ENCODE data around the gene MFN2.

Gene MFN2

GRCh38 chr1:11960276-11960675 is 20.0 kb upstream of the MFN2 start:
- DNase-seq (ENCODE audit: low read depth in 4 of 4, low spot score in 1 of 4), result no peak

DNA sequence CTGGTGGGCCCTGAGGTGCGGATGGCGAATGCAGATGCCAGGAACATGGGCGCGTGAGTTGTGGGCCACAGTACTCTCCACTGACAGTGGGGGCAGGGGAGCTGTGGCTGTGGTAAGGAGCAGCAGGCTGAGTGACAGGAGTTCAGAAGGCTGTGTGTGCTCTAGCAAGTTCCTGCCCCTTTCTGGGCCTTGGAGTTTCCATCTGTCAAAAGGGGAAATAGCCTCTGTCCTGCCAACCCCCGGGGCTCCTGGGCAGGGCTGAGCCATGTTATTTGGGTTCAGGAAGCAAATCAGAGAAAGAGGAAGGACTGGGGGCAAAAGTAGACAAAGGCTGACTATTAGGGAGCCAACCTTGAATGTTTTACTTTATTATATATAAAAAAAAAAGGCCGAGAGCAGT is 19.5 kb upstream of the MFN2 start:
- DNase-seq (ENCODE audit: low read depth in 4 of 4, low spot score in 1 of 4), result no peak

DNA sequence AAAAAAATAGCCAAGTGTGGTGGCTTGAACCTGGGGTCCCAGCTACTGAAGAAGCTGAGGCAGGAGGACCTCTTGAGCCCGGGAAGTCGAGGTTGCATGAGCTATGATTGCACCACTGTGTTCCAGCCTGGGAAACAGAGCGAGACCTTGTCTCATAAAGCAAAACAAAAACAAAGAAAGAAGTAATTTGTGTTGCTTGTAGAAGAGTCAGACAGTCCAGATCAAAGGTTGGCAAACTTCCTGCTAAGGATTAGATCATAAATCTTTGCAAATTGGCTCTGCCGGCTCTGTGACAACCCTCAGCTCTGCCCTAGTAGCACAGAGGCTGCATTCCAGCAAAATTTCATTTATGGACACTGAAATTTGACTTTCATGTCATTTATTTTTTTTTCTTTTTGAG is 19.0 kb upstream of the MFN2 start:
- DNase-seq (ENCODE audit: low read depth in 4 of 4, low spot score in 1 of 4), result no peak

DNA sequence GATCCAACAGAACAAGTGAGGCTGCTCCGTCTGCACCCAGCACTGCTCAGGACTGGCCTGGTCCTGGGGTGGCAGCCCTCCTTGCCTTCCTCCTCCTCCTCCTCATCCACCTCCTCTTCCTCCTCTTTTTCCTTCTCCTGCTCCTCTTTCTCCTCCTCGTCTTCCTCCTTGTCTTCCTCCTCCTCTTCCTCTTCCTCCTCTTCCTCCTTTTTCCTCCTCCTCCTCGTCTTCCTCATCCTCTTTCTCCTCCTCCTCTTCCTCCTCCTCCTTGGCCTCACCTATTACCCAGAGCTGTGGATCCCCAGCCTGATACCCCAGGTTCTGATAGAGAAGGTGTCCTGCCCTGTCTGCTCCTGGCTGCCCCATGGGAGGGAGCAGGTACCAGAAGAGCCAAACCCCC is 16.6 kb upstream of the MFN2 start:
- no peak for DNase-seq (ENCODE audit: low read depth in 4 of 4, low spot score in 1 of 4)

DNA sequence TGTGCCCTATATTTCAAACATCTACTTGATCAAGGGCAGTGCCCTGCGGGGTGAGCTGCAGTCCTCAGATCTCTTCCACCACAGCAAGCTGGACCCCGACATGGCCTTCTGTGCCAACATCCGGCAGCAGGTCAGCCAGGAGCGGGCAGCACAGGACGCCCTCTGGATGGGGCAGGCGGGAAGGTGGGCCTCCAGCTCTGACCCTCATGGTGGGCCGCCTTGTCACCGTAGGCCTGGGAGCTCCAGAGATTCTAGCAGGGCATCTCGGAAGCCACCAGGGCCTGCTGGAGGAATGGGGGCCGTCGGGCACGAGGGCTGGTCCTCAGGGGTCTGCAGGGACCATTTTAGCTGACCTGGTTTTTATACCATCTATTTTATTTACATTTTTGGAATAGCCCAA is 15.6 kb upstream of the MFN2 start:
- no peak for DNase-seq (ENCODE audit: low read depth in 4 of 4, low spot score in 1 of 4)

DNA sequence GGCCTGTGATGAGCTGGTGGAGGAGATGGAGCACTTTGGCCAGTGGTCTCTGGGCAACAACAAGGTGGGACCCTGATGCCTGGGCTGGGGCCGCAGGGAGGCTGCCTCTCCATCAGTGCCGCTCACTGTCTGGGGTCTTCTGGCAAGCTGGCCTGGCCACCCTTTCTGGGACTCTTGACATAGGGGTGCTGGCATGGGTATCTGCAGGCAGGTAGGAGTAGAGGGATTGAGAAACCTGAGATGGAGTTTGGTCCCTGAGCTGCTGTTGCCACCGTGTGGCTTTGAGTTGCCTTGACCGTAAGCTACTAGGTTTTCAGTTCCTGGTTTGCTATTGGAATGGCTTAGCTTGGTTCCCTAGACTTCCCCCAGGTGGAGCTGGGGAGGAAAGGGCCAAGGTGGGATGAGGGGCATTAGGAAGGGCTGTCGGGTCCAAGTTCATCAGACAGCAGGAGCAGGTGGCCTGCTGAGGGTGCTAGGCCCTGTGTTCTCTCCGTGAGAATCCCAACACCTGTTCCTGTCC is 13.2 kb upstream of the MFN2 start:
- DNase-seq (ENCODE audit: low read depth in 4 of 4, low spot score in 1 of 4), result no peak

DNA sequence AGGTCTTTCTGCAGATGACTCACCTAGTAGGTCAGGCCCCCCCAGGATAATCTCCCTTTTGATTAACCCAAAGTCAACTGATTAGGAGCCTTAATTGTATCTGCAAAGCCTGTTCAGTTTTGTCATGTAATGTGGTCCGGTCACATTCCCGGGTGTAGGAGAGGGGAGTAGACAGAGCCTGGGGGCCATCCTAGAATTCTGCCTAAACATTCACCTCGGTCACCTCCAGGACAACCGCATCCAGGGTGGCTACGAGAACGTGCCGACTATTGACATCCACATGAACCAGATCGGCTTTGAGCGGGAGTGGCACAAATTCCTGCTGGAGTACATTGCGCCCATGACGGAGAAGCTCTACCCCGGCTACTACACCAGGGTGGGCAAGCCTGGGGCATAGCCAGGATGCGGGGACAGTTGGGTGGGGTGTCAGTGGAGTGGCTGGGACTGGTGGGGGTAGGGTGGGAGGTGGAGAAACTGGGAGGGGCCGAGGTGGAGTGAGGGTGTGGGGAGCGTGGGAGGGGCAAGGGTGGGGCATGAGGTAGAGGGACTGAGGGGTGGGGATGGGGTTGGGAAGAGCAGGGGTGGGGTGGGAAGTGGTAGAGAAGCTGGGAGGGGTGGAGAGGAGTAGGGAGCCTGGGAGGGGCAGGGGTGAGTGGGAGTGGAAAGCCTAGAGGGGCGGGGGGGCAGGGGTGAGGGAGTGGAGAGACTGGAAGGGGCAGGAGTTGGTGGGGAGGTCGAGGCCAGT is 9.6 kb upstream of the MFN2 start:
- no peak for DNase-seq (ENCODE audit: low read depth in 4 of 4, low spot score in 1 of 4)

DNA sequence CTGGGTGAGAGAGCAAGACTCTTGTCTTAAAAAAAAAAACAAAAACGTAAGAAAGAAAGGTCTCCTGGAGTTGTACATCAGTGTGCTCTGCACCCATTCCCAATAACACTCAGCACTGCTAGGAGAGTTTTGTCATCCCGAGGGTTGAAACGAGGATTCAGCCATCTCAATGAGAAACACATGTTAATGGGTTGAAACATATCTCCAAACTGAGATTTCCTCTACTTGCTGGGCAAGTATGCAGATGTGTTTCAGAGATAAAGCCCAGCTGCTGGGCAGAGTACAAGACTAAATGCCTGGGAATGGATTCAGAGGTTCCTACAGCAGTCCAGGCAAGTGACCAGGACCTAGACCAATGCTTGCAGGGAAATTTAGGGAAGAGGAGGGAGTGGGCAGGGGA is 2.6 kb upstream of the MFN2 start:
- DNase-seq (ENCODE audit: low read depth in 4 of 4, low spot score in 1 of 4), result no peak

DNA sequence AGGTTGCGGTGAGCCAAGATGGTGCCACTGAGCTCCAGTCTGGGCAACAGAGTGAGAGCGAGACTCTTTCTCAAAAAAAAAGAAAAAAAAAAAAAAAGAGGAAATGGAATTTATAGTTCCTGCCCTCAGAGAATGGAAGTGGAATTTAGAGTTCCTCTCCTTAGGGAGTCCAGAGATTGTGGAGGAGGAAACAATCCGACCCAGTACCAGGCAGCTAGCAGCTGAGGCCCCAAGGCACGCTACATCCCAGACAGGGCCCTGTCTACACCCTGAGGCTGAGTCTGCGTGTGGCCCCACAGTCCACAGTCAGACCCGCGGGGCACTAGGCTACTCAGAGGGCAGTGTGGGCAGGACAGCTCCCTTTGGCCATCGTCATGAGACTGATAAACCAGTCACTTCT is 1.9 kb upstream of the MFN2 start:
- no peak for DNase-seq (ENCODE audit: low read depth in 4 of 4, low spot score in 1 of 4)

- DNase-seq (ENCODE audit: low read depth in 4 of 4, low spot score in 1 of 4), result no peak
These were observed 1.0 kb upstream of the MFN2 start for GRCh38 chr1:11979028-11979850.

DNA sequence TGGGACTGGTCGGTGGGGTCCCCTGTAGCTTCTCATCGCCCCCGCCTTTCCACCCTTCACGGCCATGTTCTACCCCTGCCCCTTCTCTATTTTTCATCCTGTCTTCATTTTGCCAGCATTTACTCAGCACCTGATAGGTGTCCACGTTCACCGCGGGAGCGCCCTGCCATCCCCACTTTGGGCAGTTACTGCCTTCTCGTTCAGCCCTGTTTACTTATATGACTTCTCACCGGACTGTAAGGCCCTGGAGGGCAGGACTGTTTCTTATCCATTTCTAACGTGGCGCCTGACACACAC is 380 bp downstream of the MFN2 start:
- no peak for DNase-seq (ENCODE audit: low read depth in 4 of 4, low spot score in 1 of 4)

- no peak for DNase-seq (ENCODE audit: low read depth in 4 of 4, low spot score in 1 of 4)
These were observed 1.2 kb downstream of the MFN2 start for GRCh38 chr1:11981378-11982009.

DNA sequence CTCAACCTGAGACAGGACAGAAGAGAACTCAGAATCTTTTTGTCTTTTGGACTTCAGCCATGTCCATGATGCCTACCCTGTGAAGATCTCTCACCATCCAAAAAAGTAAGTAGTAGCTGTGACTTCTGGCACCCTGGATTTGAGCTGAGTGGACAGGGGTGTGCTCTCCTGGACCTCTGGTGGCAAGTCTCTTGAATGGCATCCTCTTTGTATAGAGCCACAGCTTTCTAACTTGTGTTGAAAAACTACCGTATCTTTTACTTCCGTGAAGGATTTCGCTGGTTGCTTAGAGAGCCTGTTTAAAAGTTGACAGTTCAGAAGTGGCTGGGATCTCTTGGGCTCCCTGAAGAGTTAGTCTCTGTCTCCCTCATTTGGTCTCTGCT is 1.8 kb downstream of the MFN2 start:
- no peak for DNase-seq (ENCODE audit: low read depth in 4 of 4, low spot score in 1 of 4)

- DNase-seq (ENCODE audit: low read depth in 4 of 4, low spot score in 1 of 4), result no peak
These were observed 3.9 kb downstream of the MFN2 start for GRCh38 chr1:11984121-11984520.

DNA sequence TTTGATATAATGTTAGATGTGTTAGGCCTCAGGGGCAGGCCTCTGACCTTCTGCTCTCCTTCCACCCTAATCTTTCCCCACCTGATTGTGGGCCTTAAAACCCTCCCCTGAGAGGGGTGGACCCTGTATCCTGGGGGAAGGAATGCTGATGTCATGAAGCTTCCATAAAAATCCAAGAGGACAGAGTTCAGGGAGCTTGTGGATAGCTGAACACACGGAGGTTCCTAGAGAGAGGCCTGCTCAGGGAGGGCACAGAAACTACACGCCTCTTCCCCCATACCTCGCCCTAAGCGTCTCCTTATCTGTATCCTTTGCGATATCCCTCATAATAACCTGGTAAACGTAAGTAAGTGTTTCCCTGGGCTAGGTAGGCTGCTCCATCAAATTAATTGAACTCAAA is 4.3 kb downstream of the MFN2 start:
- no peak for DNase-seq (ENCODE audit: low read depth in 4 of 4, low spot score in 1 of 4)

- no peak for DNase-seq (ENCODE audit: low read depth in 4 of 4, low spot score in 1 of 4)
These were observed 4.9 kb downstream of the MFN2 start for GRCh38 chr1:11985171-11985570.

DNA sequence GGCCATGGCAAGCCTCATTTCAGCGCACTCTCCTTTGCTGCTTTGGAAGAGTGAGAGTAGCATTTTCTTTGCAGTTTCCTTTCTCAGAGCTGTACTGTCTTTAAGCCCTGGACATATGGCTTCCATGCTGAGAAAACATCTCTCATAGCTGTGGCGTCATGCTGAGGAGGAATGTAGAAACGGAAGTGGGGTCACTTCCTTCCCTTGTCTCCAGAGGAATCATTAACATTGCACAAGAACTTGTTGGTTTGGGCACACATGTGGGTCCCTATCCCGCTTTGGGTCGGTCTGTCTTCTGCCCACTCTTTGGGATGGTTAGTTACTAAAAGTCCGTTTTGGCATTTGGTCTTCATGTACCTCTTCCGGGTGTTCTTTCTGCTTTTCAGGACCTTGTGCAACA is 5.6 kb downstream of the MFN2 start:
- DNase-seq (ENCODE audit: low read depth in 4 of 4, low spot score in 1 of 4), result no peak

DNA sequence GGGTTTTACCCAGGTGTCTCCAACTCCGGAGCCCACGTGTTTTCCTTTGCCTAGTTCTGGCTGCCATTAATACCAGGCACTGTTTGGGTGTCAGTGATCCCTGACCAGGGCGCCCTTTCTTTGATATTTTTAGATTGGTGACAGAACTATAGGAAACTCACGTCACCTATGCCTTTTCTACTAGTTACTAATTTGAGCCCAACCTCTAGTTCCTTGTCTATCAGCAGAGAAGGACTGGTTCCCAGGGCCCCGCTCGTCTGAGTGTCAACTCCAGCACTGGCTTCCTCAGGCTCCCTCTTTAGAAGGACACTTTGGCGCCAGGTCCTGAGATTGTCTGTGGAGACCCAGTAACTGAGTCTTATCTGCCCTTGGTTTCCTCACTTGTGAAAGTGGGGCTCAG is 9.4 kb downstream of the MFN2 start:
- DNase-seq (ENCODE audit: low read depth in 4 of 4, low spot score in 1 of 4), result no peak

DNA sequence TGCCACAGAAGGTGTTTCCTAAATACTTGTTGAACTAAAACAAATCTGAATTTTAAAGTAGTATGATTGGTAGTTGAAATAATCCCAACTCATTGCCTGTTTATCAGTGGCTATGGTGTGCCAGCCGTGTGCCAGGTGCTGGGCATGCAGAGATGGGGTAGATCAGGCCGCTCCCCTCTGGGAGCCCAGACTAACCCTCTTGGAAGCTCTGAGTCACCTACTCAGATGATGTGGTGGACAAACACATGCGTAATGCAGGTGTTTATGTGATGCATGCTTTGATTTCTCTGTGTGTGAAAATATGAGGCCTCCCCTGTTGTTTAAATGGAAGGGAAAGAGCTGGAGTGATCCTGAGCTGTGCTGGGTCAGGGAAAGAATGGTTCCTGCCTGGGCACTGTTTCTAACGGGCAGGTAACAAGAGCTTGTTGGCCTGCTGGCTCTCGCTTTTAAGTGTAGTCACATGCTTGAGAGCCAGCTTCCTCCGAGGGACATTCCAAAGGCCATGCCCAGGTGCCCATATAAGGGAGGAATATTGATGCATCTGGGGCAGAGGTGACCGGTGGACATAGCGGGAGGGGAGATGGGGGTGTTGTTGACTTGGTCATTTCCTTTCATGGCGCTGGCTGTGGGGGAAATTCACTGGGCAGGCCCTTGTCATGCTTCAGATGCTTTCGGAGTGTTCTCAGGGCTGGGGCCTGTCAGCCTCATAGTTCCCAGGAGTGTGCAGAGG is 10.2 kb downstream of the MFN2 start:
- no peak for DNase-seq (ENCODE audit: low read depth in 4 of 4, low spot score in 1 of 4)

DNA sequence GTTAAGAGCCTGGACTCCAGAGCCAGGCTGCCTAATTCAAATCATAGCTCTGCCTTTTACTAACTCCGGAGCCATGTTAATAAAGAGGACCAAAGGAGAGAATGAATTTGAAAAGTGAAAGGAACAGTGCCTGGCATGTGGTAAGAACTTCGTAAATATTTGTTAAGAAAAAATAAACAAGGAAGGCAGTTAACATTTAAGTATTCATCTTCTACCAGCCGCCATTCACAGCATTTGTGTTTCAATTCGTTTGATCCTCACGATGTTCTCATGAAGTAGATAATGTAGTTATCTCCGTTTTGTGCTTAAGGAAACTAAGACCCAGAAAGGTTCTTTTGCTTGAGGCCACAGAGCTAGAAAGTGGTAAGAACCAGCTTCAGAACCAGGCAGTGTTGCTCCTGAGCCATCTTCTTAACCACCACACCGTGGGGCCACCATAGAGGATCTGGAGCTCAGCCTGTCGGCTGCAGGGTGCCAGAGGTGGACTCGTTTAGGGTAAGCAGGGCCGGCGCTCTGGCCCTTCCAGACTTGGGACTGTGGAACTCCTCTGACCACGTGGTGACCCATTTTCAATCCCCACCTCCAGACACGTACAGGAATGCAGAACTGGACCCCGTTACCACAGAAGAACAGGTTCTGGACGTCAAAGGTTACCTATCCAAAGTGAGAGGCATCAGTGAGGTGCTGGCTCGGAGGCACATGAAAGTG is 11.9 kb downstream of the MFN2 start:
- DNase-seq (ENCODE audit: low read depth in 4 of 4, low spot score in 1 of 4), result no peak
